Thyroid gland (tissue), 4 donors: ENCODE data around the gene PRKAR2B.

Experiments used
- CTCF ChIP-seq, 6 experiments: fragments of 200-600 bp in 3 of 6; fragments of 450-650 bp in 3 of 6; sonication (generic) in 3 of 6; IDR thresholded peaks; one replicate each; pipeline ENCODE4 v1.5.1; 2016 to 2019; ENCODE audit warnings: antibody characterized with exemption in 6 of 6, mild to moderate bottlenecking in 2 of 6, inconsistent platforms in 1 of 6, moderate library complexity in 1 of 6
- POLR2A ChIP-seq, 2 donors: fragments of 450-650 bp; IDR thresholded peaks; one replicate each; pipeline ENCODE4 v1.6.1; 2017; ENCODE audit warnings: antibody characterized with exemption in 2 of 2, mild to moderate bottlenecking in 2 of 2, moderate library complexity in 1 of 2

- TF ChIP-seq POLR2A (IDR thresholded peaks at IDR 0.05) (no peak), CTCF (IDR thresholded peaks at IDR 0.05) (no peak)
Observed at GRCh38 chr7:107026166-107026565, 18.3 kb upstream of the PRKAR2B start.
